Measurements from ENCODE around the gene ABCA9. TPM values are rescaled to one million over a fixed set of nuclear protein-coding genes. Genes with fewer than 3 reads are reported as not detected.

Gene ABCA9
- total RNA-seq, 1 experiment from 2014 or later: not detected

GRCh38 chr17:69065113-69065512, 4.4 kb upstream of the ABCA9 start:
- POLR2A ChIA-PET: no interaction called here
- H3K4me1 Mint-ChIP-seq: peaks cover 13% of the 10 kb centered on the region
- H3K4me3 Mint-ChIP-seq: no peak overlapping the region
- H3K9me3 Mint-ChIP-seq: no peaks in the 10 kb centered on the region
- CTCF ChIA-PET: interaction anchor here (1.5 kb wide), 1 partner anchor 20 kb away, joined by 5 read pairs; no protein-coding TSS in a partner anchor
- H3K27ac Mint-ChIP-seq: no peak overlapping the region
- DNase-seq (ENCODE audit: low spot score) (no peak), ATAC-seq (no peak)
- TF ChIP-seq GTF2I (CRISPR knock-in tag; conservative IDR thresholded peaks at IDR 0.05): no peak
- no peak for TF ChIP-seq E2F4 (CRISPR knock-in tag; IDR thresholded peaks at IDR 0.05; ENCODE audit: borderline replicate concordance, low read depth)
- TF ChIP-seq TEAD4 (CRISPR knock-in tag; IDR thresholded peaks at IDR 0.05): no peak
- TF ChIP-seq GABPB1 (CRISPR knock-in tag; IDR thresholded peaks at IDR 0.05): no peak
- no peak for TF ChIP-seq NFYB (CRISPR knock-in tag; conservative IDR thresholded peaks at IDR 0.05; ENCODE audit: low read depth)
- H3K27me3 Mint-ChIP-seq (ENCODE audit: low read depth): no peaks in the 10 kb centered on the region
- no peaks in the 10 kb centered on the region for H3K36me3 Mint-ChIP-seq

GRCh38 chr17:69064476-69064875, 3.7 kb upstream of the ABCA9 start:
- no peaks in the 10 kb centered on the region for H3K27me3 Mint-ChIP-seq (ENCODE audit: low read depth)
- DNase-seq (ENCODE audit: low spot score) (no peak), ATAC-seq (no peak)
- POLR2A ChIA-PET: no interaction called here
- peaks cover 10% of the 10 kb centered on the region for H3K4me1 Mint-ChIP-seq
- CTCF ChIA-PET: interaction anchor here (1.5 to 1.6 kb wide), 2 partner anchors 21 to 183 kb away, joined by 3 to 5 read pairs; no protein-coding TSS in a partner anchor
- H3K36me3 Mint-ChIP-seq: no peaks in the 10 kb centered on the region
- no peak for TF ChIP-seq TEAD4 (CRISPR knock-in tag; IDR thresholded peaks at IDR 0.05)
- TF ChIP-seq JAZF1 (CRISPR knock-in tag; IDR thresholded peaks at IDR 0.05): no peak
- no peak for TF ChIP-seq IRF2 (CRISPR knock-in tag; IDR thresholded peaks at IDR 0.05; ENCODE audit: borderline replicate concordance, low read depth)
- no peak for TF ChIP-seq PREB (CRISPR knock-in tag; IDR thresholded peaks at IDR 0.05; ENCODE audit: borderline replicate concordance)
- no peaks in the 10 kb centered on the region for H3K9me3 Mint-ChIP-seq
- H3K4me3 Mint-ChIP-seq: no peak overlapping the region
- H3K27ac Mint-ChIP-seq: no peak overlapping the region

GRCh38 chr17:69064001-69064400, 3.3 kb upstream of the ABCA9 start:
- Mint-ChIP-seq H3K4me1 (peaks cover 5% of the 10 kb centered on the region), H3K36me3 (no peaks in the 10 kb centered on the region), H3K27ac (no peak overlapping the region), H3K4me3 (no peak overlapping the region), H3K27me3 (ENCODE audit: low read depth) (no peaks in the 10 kb centered on the region), H3K9me3 (no peaks in the 10 kb centered on the region)
- ATAC-seq: no peak
- CTCF ChIA-PET: interaction anchor here (1.5 to 1.6 kb wide), 2 partner anchors 21 to 183 kb away, joined by 3 to 5 read pairs; no protein-coding TSS in a partner anchor
- POLR2A ChIA-PET: no interaction called here
- no peak for DNase-seq (ENCODE audit: low spot score)
- TF ChIP-seq CREM (CRISPR knock-in tag; IDR thresholded peaks at IDR 0.05) (no peak), ZNF671 (CRISPR knock-in tag; IDR thresholded peaks at IDR 0.05) (no peak), E2F4 (CRISPR knock-in tag; IDR thresholded peaks at IDR 0.05; ENCODE audit: borderline replicate concordance, low read depth) (no peak), ETV6 (CRISPR knock-in tag; IDR thresholded peaks at IDR 0.05) (no peak), ATF2 (CRISPR knock-in tag; IDR thresholded peaks at IDR 0.05; ENCODE audit: borderline replicate concordance, low read depth) (no peak)

GRCh38 chr17:69062860-69063581, 2.3 kb upstream of the ABCA9 start:
- no peak for DNase-seq (ENCODE audit: low spot score)
- POLR2A ChIA-PET: no interaction called here
- ATAC-seq: no peak
- Mint-ChIP-seq H3K36me3 (no peaks in the 10 kb centered on the region), H3K9me3 (no peaks in the 10 kb centered on the region), H3K27ac (no peak overlapping the region), H3K4me1 (peaks cover 4% of the 10 kb centered on the region; the same call in 1 of the 2 replicates), H3K4me3 (no peak overlapping the region), H3K27me3 (ENCODE audit: low read depth) (no peaks in the 10 kb centered on the region)
- CTCF ChIA-PET: interaction anchor here (1.6 kb wide), 1 partner anchor 184 kb away, joined by 3 read pairs; no protein-coding TSS in a partner anchor
- TF ChIP-seq ATF6 (CRISPR knock-in tag; IDR thresholded peaks at IDR 0.05) (no peak), NFATC4 (CRISPR knock-in tag; IDR thresholded peaks at IDR 0.05) (no peak), TP53 (CRISPR knock-in tag; IDR thresholded peaks at IDR 0.05) (no peak), ATF2 (CRISPR knock-in tag; IDR thresholded peaks at IDR 0.05; ENCODE audit: borderline replicate concordance, low read depth) (no peak), ZNF396 (CRISPR knock-in tag; IDR thresholded peaks at IDR 0.05; ENCODE audit: borderline replicate concordance) (no peak), ZNF219 (CRISPR knock-in tag; IDR thresholded peaks at IDR 0.05; ENCODE audit: borderline replicate concordance) (no peak)
